Stimulated activated CD8-positive, alpha-beta memory T cell treated with anti-CD3 and anti-CD28 coated beads, Interleukin-15, amount 100 ng/mL, for 48 hours (primary cell): ENCODE data around the gene RASIP1.
"Not testable (repeated sequence)": the region's sequence is repeated elsewhere in the genome, so short reads cannot be mapped to it uniquely, and the experiment has no call there.

Source experiments
- DNase-seq, 2 donors: peaks; one replicate each; pipeline ENCODE4 v3.0.0-alpha.2; 2020; ENCODE audit warnings: low read depth in 2 of 2

The RASIP1 gene, protein sequence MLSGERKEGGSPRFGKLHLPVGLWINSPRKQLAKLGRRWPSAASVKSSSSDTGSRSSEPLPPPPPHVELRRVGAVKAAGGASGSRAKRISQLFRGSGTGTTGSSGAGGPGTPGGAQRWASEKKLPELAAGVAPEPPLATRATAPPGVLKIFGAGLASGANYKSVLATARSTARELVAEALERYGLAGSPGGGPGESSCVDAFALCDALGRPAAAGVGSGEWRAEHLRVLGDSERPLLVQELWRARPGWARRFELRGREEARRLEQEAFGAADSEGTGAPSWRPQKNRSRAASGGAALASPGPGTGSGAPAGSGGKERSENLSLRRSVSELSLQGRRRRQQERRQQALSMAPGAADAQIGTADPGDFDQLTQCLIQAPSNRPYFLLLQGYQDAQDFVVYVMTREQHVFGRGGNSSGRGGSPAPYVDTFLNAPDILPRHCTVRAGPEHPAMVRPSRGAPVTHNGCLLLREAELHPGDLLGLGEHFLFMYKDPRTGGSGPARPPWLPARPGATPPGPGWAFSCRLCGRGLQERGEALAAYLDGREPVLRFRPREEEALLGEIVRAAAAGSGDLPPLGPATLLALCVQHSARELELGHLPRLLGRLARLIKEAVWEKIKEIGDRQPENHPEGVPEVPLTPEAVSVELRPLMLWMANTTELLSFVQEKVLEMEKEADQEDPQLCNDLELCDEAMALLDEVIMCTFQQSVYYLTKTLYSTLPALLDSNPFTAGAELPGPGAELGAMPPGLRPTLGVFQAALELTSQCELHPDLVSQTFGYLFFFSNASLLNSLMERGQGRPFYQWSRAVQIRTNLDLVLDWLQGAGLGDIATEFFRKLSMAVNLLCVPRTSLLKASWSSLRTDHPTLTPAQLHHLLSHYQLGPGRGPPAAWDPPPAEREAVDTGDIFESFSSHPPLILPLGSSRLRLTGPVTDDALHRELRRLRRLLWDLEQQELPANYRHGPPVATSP

GRCh38 chr19:48740164-48740972 is at the start of gene RASIP1:
Gene RASIP1, minus strand, starts transcription at chr19:48740610. Its CDS starts 328 bp downstream, at chr19:48740282.
- DNase-seq = no peak

DNA sequence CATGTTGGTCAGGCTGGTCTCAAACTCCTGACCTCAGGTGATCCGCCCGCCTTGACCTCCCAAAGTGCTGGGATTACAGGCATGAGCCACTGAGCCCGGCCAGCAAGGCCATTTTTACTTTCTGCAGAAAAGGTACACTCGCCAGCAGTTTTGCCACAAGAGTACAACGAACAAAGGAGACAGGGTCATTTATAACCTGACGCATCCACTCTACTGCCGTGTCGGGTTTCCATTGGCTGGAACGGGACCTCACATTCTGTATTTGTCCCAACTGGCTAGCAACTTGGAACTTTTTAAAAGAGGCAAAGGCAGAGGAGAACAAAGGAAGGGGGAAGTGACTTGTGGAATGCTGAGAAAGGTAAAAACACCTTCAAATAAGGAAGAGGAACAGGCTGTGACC is 46.9 kb upstream of the RASIP1 start:
- not testable (repeated sequence) for DNase-seq

DNA sequence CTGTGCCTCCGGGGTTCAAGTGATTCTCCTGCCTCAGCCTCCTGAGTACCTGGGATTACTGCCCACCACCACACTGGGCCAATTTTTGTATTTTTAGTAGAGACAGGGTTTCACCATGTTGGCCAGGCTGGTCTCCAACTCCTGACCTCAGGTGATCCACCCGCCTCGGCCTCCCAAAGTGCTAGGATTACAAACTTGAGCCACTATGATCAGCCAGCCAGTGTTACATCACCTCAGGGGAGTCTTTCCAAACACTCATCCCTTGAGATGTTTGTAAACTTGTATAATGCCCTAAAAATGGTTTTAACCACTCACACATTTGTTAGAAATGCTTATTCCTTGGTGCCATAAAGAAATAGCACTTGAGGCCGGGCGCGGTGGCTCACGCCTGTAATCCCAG is 46.0 kb upstream of the RASIP1 start:
- DNase-seq = not testable (repeated sequence)

- no peak for DNase-seq
Observed at GRCh38 chr19:48784527-48784926, 44.1 kb upstream of the RASIP1 start.

DNA sequence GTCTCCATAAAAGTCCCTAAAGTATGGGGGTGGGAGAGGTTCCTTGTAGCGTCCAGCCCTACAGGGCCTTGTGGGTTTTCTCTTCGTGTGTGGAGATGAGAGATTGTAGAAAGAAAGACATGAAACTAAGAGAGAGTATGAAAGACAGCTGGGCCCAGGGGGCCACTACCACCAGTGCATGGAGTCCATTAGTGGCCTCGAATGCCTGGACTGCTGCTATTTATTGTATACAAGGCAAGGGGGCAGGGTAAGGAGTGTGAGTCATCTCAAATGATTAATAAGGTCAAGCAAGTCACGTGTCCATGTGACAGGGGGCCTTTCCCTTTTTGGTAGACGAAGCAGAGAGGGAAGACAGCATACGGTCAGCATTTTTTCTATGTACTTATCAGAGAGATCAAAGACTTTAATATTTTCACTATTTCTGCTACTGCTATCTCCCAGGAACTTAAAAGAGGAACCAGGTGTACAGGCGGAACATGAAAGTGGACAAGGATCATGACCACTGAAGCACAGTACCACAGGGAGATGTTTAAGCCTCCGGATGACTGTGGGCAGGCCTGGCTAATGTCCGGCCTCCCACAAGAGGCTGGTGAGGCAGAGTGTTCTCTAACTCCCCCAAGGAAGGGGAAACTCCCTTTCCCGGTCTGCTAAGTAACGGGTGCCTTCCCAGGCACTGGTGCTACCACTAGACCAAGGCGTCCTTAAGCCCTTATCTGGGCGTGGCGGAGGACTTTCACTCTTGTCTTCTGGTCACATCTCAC is 40.4 kb upstream of the RASIP1 start:
- no peak for DNase-seq

DNA sequence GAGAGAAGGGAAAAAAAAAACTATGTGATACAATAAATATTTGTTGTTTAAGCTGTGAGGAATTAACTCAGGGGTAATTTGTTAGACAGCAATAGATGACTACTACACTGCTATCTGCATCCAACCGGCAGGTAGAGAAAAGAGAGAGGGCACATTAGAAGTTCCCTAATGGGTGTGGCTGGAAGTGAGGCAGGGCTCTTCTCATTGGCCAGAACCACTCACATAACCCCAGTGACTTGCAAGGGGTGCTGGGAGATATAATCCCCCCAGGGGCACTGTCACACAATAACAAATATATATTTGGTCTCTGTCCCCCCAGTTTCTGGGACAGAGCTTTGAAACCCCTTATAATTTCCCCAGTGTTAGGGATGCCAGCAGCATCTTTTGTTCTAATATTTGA is 39.2 kb upstream of the RASIP1 start:
- no peak for DNase-seq

GRCh38 chr19:48777720-48778119 is 37.3 kb upstream of the RASIP1 start:
- DNase-seq = no peak

DNA sequence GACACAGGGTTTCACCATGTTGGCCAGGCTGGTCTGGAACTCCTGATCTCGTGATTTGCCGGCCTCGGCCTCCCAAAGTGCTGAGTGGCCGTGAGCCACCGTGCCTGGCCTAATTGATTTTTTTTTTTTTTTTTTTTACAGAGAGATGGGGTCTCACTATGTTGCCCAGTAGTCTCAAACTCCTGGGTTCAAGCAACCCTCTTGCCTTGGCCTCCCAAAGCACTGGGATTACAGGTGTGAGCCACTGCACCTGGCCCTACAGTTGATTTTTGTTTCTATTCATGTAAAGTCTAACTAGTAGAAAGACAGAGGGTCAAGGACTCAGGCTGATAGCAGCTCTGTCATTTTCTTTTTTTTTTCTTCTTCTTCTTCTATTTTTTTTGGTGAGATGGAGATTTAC is 36.7 kb upstream of the RASIP1 start:
- no peak for DNase-seq

DNA sequence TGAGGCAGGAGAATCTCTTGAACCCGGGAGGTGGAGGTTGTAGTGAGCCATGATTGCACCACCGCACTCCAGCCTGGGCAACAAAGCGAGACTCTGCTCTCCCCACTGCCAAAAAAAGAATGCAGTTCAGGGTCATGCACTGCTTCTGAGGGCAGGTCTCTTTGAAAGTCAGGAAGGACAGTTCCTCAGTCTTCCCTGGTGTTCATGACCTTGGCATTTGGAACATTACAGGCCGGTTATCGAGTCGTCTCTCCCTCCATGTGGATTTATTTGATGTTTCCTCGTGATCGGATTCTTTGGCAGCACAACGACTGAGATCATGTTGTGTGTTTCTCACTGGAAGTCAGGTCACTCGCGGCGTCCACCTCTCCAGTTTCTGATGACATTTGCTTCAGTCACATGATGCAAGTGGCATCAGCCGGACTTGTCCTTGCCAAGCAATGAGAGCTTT is 32.1 kb upstream of the RASIP1 start:
- DNase-seq = no peak

GRCh38 chr19:48770734-48771472 is 30.5 kb upstream of the RASIP1 start:
- no peak for DNase-seq

- no peak for DNase-seq
Observed at GRCh38 chr19:48770266-48770665, 29.9 kb upstream of the RASIP1 start.

DNA sequence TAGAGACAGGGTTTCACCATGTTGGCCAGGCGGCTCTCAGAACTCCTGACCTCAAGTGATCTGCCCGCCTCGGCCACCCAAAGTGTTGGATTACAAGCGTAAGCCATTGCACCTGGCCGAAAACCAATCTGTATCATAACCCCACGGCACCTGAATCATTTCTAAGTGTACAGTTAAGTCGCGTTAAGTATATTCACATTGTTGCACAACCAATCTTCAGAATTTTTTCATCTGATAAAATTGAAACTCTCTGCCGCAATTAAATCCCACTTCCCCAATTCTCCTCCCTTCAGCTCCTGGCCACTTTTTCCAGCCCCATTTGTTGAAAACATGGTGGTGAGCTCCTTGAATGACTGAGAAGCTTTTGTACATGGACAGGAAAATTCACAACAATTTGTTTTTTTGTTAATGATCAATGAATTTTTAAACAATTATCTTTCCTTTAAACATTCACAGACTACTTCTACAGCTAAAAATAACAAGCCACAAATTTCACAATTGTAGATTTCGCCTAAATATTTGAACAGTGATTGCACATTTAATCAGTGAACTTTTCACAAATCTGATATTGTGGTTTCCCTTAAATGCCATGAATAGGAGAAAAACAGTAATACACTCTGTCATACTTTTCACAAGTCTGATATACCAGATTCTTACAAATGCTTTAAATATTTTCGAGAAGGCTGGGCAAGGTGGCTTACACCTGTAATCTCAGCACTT is 28.7 kb upstream of the RASIP1 start:
- DNase-seq = no peak

- DNase-seq = not testable (repeated sequence)
Observed at GRCh38 chr19:48768171-48768753, 27.9 kb upstream of the RASIP1 start.

- DNase-seq = not testable (repeated sequence)
Observed at GRCh38 chr19:48765816-48766215, 25.4 kb upstream of the RASIP1 start.

- DNase-seq = no peak
Observed at GRCh38 chr19:48760504-48761205, 20.2 kb upstream of the RASIP1 start.

GRCh38 chr19:48757741-48758144 is 17.3 kb upstream of the RASIP1 start:
- no peak for DNase-seq

DNA sequence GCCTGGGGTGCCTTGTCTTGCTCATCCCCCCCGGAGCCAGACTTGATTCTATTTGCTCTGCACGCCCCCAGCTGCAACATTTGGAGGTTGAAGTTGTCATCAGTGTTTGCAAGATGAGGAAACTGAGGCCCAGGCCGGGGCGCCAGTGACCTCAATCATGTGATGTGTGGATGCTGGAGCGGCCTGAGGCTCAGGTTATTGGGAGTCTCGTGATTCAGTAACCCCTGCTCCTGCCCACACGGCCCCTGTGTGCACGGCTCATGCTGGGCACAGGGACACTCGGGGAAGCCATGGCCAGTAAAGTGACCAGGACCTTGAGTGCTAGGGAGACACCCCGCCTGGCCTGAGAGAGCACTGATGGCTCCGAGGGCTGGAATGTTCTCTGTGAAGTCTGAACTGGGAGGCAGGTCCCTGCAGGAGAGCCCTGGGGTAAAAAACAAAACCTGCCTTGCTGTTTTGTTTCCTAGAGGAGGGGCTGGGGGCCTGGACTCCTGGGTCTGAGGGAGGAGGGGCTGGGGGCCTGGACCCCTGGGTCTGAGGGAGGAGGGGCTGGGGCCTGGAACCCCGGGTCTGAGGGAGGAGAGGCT is 16.8 kb upstream of the RASIP1 start:
- no peak for DNase-seq

DNA sequence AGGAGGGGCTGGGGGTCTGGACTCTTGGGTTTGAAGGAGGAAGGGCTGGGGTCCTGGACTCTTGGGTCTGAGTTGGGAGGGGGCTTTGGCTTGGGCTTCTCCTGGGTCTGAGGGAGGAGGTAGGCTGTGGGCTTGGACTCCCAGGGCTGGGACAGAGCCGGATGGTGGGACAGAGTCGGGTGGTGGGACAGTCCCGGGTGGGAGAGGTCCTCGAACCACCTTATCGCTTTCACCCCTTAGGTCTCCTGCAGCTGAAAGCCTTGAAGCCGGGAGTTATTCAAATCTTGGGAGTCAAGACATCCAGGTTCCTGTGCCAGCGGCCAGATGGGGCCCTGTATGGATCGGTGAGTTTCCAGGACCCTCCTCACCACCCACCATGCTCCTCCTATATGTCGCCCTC is 16.3 kb upstream of the RASIP1 start:
- no peak for DNase-seq
